GM12801 (cell line): Measurements from ENCODE around the gene ITPKA.

Source experiments
- TF ChIP-seq, protein P1 (sequence below): IDR thresholded peaks from one replicate; pipeline ENCODE4 v1.5.1; 2011; ENCODE audit warnings: control low read depth; ENCODE audit not compliant: insufficient read length; ENCODE audit errors: extremely low read depth

ITPKA gene

DNA sequence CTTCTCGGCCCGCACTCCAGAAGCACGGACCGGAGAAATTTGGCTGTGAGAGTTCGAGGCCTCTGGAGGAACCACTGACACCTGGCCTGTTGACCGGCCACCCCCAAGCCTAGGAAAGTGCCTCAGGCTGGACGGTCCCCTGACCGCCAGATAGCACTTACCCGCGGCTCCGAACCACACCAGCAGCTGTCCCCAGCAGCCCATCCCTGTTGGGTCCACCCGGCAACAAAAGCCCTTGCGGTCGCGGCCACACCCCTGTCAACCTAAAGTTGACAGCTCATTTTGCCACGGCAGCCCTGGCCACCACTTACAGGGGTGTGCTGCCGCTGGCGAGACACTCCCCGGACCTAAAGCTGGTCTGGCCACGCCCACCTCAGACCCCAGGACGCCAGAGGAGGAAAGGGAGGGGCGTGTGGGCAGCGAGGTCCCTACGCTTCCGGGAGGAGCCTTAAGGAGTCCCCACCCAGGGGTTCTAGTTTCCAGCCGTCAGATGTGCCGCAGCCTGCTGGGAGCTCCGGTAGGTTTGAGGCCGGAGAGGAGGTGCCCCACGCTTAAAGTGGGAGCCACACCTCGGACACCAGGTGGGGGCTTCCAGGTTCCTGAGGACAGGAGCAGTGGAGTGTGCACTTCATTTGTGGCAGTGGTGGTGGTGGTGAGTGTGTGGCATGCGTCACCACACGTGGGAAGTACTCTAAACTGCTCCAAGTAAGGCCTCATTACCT is 20.0 kb downstream of the ITPKA start, which contains the start of gene LTK:
Gene LTK (minus strand): TSS at position 322 of the 722 bp plus-strand sequence. CDS start 118 bp downstream, at position 204.
- TF ChIP-seq, protein P1, sequence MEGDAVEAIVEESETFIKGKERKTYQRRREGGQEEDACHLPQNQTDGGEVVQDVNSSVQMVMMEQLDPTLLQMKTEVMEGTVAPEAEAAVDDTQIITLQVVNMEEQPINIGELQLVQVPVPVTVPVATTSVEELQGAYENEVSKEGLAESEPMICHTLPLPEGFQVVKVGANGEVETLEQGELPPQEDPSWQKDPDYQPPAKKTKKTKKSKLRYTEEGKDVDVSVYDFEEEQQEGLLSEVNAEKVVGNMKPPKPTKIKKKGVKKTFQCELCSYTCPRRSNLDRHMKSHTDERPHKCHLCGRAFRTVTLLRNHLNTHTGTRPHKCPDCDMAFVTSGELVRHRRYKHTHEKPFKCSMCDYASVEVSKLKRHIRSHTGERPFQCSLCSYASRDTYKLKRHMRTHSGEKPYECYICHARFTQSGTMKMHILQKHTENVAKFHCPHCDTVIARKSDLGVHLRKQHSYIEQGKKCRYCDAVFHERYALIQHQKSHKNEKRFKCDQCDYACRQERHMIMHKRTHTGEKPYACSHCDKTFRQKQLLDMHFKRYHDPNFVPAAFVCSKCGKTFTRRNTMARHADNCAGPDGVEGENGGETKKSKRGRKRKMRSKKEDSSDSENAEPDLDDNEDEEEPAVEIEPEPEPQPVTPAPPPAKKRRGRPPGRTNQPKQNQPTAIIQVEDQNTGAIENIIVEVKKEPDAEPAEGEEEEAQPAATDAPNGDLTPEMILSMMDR: no peak

DNA sequence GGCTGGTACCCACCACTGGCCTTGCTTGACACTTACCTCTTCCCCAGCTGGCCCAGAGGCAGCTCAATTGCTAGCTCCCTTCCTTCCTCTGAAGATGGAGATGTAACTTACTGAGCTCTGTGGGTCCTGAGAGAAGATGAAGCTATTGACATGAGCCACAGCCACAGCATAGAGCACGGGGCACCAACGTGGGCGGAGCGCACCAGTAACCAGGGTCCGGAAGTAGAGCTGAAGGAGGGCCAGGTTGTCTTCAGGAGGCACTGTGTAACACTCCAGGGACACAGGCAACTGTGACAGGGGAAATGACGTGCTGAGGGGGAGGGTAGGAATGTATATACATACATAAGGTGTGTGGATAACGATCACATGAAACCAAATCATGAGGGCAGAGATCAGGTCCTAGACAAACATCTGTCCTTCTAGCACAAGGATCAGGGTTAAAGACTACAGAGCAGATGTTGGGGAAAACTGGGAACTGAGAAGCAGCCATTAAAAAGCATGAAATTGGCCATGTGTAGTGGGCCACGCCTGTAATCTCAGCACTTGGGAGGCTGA is 24.3 kb downstream of the ITPKA start:
- TF ChIP-seq, protein P1: no peak

DNA sequence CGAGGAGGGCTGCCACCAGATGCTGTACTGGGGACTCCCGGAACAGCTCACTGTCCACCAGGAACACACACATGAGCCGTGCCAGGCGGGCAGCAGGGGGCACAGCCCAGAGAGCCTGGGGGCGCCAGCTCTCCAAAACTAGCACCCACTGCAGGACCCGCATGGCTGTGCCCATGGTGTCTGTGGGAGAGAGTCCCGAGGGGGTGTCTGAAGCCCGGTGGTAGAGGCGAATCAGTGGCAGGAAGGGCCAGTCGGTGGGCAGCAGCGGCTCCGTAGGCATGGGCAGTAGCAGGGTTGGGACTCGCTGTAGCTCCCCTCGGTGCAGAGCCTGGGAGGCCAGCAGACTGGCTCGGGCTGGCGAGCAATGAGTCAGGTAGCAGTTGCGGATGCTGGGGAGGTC is 27.0 kb downstream of the ITPKA start:
- TF ChIP-seq, protein P1: no peak

DNA sequence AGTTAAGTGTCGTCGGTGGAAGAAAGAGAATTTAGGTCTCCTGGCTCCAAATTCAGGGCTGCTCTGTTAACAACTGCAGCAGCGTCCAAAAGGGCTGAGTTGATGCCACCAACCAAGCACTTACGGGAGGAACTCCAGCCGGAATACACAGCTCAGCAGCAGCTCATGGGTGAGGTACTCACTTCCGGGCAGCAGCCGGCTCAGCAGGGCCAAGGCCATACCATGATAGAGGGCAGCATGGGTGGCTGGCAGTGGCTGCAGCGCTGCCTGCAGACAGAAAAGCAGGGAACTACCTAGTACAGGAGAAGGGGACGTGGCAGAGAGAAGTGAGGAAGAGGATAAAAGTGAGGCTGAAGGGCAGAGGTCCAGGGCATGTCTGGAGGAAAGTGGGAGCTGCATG is 27.9 kb downstream of the ITPKA start:
- TF ChIP-seq, protein P1: no peak

DNA sequence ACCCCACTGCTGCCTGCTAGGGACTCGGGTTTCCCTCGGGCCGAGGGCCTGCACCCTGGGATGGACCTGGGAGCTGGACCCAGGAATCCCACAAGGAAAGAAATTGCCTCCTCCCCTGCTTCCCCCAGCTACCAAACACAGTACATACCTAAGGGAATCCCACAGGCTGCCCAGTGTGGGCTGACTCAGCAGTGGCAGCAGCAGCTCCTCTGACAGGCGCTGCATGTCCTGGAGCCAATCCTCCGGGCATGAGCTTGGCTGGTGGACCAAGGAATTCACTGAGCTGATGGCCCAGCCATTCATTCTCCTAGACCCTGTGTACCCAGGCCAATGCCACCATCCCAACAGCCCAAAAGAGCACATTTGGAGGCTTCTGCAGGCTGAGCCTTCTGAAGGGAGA is 29.4 kb downstream of the ITPKA start:
- TF ChIP-seq, protein P1: no peak

DNA sequence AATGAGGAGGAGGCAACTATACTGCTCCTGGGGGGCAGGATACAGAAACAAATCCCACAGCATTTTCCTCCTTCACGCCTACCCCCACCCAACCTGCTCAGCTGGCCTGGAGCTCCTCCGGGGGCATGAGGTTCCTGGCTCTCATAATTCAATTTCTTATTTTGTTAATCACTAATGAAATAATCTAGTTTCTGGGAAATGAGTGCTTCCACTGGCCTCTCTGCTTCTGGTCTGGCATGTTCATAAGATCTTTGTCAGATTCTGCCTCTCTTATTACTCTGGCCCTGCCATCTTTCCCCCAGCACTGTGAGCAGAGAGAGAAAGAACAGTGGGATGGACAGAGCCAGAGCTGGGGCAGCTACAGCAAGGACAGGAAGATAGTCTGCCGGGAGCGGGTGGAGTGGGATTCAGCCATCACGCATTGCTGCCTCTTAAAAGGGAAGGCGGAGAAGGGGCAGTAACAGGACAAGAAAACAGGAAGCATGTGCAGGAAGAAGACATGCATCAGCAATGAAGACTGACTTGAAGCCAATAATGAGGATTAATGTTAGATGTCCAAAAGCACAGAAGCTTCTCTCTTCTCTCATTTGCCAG is 36.8 kb downstream of the ITPKA start:
- TF ChIP-seq, protein P1: no peak

DNA sequence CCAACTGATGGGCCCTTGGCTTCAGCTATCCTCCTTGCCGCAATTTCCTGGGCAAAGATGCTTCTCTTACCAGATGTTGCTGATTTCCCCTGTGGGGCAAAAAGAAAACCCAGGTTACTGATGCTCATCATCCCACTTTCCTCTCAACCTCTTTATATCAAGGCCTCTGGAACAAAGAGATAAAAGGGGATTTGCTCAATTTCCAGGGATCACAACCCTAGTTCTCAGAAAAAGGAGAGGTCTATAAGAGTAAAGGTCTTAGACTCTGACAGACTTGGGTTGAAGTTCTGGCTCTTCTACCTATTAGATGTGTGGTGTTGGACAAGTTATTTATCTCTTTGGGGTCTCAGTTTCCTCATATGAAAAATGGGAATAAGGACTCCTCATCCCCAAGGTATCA is 41.9 kb downstream of the ITPKA start:
- TF ChIP-seq, protein P1: no peak
